NCI-H187 (cell line): ENCODE results near the gene NPLOC4.

Experiments used
- DNase-seq, 2 experiments: peaks; one replicate each; lab custom pipeline; 2025; lab: John Stamatoyannopoulos, UW

NPLOC4 gene

DNA sequence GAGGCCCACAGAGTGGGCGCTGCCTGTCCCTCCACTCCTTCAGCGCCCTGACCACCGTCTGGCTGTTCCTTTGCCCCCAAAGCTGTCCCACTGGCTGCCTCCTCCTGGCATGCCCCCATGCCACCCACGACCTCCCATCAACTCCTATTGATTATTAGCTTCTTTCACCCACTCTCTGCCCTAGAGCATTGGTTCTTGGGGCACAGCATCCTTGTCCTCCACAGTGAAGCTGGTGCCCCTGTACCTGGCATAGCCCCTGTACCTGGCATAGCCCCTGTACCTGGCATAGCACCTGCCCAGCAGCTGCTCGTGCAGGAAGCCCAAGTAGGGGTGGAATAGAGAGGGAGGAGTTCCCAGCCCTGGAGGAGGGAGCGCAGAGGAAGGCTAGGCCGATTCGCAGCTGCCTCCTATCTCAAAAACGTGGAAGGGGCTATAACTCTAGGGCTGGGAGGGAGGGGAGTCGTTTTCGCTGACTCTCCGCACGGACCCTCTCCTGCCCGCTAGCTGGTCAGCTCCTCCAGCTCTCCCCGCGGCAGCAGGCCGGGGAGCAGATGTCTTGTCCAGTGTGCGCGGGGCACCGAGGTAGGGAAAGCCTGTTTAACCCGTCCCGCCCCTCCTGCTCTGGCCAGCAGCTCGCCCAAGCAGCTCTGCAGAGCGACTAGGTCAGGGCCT, 118.7 kb downstream of the NPLOC4 start:
- no peak for DNase-seq

DNA sequence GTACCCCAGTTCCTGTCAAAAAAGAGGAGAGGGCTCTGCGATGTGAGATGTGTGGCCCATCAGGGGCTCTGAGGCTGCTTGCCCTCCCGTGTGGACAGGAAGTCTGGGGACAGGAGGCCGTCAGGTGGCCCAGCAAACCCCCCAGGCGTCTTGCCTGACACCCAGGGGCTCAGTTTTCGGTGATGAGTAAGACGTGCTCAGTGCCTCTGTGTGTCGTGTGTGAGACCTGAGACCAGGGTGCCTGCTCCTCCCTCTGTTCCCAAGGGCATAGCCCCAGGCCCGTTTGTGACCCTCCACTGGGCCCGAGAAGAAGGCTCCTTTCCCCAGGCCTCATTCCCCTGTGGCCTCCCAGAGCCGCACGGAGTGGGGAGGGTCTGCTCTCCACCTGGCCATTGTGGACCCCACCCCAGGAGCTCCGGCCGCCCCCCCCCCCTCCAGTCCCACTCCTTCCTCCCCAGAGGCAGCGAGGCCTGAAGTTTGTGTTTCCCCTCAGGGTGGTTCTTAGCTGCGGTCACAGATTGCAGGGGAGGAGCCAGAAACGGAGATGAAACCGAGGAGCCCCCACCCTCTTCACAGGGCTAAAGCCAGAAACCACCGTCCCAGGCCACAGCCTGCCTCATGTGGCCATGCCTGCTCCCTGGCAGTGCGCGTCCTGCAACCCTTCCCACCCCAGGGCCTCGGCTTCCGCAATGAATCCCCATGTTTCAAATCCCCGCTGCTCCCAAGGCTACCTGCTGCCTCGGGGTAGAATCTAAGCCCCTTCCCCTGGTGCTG, 119.4 kb downstream of the NPLOC4 start:
- DNase-seq, result no peak

DNA sequence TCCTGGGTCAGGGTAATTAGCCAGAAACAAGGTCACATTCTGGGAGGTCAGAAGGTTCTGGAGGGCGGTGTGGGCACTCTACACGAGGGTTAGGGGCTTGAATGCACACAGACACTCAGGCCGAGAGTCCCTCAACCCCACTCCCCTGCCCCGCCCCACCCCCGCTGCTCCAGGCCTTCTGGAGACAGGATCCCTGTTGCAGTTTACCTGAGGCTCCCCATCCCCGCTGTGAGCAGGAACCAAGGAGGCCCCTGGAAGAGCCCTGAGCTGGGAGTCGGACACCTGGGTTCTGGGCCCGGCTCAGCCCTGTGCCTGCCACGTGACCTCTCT, 119.9 kb downstream of the NPLOC4 start:
- DNase-seq, result no peak

GRCh38 chr17:81516439-81516838, 120.5 kb downstream of the NPLOC4 start:
- DNase-seq, result no peak

DNA sequence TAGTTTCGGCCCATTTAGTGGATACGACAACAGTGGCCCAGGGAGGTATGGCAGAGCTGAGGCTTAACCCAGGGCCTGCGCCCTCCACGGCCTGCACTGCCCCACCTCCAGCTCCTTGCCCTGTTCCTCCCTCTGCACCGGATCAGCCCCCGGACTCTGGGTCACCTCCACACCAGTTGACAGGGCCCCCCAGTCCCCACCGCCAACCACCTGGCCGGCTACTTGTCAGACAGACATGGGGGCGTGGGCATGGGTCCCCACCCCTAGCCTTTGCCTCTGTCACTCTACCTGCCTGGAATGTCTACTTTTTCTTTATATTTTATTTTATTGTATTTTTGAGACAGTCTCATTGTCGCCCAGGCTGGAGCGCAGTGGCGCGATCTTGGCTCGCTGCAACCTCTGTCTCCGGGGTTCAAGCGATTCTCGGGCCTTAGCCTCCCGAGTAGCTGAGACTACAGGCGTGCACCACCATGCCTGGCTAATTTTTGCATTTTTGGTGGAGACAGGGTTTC, 121.3 kb downstream of the NPLOC4 start:
- DNase-seq, result no peak

- DNase-seq, result peak; percentile 23 to 56
Observed at GRCh38 chr17:81514739-81515529, 122.0 kb downstream of the NPLOC4 start.

DNA sequence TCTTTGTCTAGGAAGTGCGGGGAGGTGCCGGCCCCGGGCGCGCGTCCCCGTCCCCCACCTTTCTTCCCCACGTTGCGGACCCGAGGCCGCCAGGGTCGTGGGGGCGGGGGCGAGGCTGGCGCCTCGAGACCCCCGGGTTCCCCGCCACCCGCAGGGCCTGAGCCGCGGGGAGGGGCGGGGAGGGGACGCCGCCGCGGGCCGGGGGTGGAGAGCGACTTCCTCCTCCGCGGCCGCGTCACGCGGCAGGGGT, 122.5 kb downstream of the NPLOC4 start:
- DNase-seq, result no peak

GRCh38 chr17:81513753-81514488, 123.0 kb downstream of the NPLOC4 start:
- no peak for DNase-seq

DNA sequence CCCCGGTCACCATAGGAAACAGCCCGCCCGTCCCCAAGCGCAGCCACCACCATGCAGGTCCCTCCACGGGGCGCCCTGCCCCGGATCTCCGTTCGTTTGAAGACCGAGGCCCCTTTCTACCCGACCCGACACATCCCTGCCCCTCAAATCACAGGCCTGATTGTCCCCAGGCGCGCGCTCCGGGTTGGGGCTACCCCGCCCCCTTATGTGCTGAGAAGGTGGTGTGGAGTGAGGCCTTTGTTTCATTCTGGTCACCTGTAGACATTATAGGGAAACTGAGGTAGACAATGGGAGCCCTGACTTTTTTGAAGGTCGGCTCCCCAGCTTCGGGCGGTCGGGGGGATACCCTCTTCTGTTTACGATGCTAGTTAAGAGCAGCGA, 123.5 kb downstream of the NPLOC4 start:
- DNase-seq, result peak in 1 of 2 experiments; percentile 40

DNA sequence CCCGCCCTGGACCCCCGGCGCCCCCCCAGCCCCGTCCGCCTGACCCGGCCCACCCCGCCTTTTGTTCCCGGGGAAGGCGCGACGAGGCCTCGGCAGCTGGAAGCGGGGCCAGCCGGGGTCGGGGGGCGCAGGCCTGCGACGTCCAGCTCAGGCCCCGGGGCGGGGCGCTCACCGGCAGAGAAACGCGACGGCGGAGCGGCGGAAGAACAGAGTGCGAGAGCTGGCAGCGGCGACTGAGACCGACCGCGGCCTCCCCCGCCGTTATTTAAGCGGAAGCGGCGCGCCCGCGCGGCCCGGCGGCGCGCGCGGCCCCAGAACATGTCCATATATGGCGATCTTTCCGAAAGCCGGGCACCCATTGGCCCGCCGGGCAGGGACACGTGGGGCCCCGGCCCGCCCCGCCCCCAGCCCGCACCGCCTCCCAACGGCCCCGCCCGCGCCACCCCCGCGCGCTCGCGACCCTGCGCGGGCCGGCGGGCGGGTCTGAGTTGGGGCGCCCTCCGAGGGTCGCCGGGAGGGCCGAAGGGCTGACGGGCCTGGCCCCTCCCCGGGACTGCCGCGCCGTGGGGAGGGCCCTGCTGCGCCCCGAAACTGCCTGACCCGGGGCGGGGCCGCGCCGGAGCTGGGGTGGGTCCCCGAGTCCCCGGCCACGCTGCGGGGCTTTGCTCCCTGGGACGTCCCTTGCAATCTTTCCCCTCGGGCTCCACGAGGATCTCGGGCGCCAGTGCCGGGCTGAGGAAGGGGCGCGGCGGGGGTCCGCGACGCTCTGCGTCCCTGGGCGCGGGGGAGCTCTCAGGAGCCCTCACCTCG, 124.1 kb downstream of the NPLOC4 start, which contains the start of gene ACTG1:
Gene ACTG1, minus strand, starts transcription at position 238 of the 810 bp plus-strand sequence. CDS start 445 bp downstream, outside the sequence.
- DNase-seq, result peak; percentile 52 to 80

GRCh38 chr17:81511804-81512561, 124.9 kb downstream of the NPLOC4 start:
- no peak for DNase-seq

GRCh38 chr17:81511554-81511803, 125.4 kb downstream of the NPLOC4 start:
- DNase-seq, result no peak

- no peak for DNase-seq
Observed at GRCh38 chr17:81510785-81511553, 125.9 kb downstream of the NPLOC4 start.

DNA sequence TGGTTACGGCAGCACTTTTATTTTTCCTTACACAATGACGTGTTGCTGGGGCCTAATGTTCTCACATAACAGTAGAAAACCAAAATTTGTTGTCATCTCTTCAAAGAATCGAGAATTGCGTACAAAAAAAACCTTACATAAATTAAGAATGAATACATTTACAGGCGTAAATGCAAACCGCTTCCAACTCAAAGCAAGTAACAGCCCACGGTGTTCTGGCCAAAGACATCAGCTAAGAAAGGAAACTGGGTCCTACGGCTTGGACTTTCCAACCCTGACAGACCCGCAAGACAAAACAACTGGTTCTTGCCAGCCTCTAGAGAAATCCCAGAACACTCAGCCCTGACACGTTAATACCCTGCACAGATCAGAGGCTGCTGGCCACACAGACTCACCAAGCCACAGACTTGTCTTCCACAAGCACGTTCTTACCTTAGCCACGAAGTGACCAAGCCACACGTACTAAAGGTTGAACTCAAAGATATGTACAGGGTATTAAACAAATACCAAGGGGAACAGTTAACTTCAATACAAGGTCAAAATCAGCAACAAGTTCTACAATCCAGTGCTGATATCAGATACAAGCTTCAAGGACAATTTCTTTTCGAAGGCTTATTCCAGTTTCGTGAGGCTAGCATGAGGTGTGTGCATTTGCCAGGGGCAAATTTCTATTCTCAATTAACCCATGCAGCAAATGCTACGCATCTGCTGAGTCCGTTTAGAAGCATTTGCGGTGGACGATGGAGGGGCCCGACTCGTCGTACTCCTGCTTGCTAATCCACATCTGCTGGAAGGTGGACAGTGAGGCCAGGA, 126.7 kb downstream of the NPLOC4 start:
- no peak for DNase-seq

DNA sequence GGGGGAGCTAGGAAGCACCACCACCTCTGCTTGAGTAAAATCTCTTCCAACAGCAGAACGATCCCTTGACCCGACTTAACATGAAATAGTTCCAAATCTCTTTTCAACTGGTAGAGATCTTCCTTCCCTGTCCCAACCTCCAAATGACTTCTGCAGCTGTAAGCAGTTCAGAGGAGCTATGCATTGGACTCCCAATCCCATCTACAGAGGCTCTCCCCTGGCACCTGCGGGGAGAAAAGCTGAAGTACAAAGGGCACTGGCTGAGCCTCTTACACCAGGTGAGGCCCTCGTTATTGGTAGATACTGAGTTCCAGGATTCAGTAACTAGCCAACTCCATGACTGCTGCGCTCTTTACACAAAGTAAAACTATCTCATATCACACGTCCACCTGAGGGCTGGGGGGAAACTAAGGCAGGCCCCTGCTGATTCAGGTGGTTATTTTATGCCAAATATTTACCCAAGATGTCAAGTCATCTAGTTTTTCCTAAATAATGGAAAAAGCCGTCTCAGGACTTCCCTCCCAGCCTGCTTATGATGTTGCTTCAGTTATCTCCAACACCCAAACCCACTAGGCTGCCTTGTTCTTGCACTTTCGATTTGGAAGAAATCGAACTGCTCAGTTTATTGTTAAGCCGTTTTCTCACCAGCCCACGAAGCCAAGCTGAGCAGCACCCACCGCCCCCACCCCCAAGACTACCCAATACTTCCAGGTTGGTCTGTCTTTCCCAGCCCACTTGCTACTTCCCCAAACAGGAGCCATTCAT, 127.5 kb downstream of the NPLOC4 start:
- no peak for DNase-seq

GRCh38 chr17:81508639-81509206, 128.2 kb downstream of the NPLOC4 start:
- no peak for DNase-seq
